A172 (cell line): ENCODE results near the gene L3MBTL1. TPM values are rescaled to one million over a fixed set of nuclear protein-coding genes. Genes with fewer than 3 reads are reported as not detected.
A peak's percentile ranks its signal among the peaks of the same experiment; 100 is the strongest.

ENCODE experiments used
- DNase-seq: peaks from one replicate; pipeline ENCODE4 v3.0.0-alpha.2; 2015; ENCODE audit warnings: low spot score
- total RNA-seq: library from RNA; depleted of rRNA; stranded (reverse); fragments of >200 nt; shearing (Covaris generic); gene quantifications from 2 replicates; pipeline ENCODE4 v1.2.3, GENCODE V29; 2014; rRNA removed

The L3MBTL1 gene
- total RNA-seq, 1 experiment from 2014 or later = 5.0 TPM

DNA sequence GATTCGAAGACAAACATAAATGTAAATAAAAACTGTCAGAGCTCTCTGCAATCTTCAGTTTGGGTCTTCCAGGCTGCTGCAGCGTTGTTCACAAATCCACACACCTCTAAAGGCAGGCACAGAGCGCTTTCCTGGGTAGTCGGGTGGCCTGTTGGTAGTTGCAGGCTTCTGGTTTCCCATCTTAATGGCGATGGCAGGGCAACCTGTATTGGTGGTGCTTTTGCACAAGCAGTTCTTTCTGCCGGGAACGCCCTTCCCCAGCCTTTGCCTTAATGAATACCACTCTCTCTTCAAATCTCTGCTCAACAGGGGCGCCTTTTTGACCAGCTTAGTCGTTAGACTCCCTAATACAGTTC, 82.5 kb downstream of the L3MBTL1 start:
- DNase-seq = peak; percentile 17

DNA sequence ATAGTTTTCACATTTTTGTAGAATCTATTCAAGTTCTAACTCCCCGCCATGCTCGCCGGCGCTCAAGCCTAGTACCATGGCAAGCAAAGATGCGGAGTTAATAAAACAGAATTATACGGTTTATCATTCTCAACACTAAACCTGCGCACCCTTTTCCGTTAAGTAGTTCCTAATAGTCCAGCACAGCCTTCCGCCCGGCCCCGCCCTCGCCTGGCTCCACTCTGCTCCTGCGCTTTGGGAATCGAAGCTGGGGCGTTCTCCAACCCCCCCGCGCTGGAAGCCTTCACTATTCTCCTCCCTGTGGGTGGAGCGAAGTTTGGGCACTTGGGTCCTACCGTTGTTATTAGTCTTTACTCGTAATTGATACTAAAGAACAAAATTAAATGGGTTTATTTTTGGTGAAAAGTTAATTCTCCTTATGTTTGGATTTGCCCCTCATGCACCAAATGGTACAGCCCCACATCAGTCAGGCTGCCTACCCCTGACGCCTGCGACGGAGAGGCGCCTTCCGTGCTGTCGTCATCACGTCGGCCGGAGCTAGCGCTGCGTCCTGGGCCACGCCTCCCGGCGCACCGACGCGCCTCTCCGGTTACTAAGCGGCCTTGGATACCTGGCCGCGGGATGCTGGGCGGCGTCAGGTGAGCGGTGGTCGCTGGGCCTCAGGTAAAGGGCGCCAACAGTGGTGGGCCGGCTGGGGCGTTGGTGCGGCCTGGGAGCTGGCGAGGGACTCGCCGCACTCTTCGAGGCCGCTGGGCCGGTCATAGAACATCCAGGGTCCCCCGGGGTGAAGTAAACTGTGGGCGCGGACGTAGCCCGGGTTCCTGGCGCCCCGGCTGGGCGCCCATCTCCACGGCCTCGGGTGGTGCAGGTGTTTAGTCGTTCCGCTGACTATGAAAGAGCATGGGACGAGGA, 83.2 kb downstream of the L3MBTL1 start, which contains the start of gene IFT52:
IFT52 (plus strand) TSS at position 546 of the 912 bp plus-strand sequence. CDS start 3,762 bp downstream, outside the sequence.
- peak; percentile 86 for DNase-seq

Other genes starting within 250 kb of the L3MBTL1 start
- gene SRSF6, start 49.8 kb upstream of the L3MBTL1 start, total RNA-seq = 50.6 and 60.8 TPM in 2 replicates
- gene SGK2, start 51.3 kb downstream of the L3MBTL1 start, total RNA-seq = not detected in 2 replicates
- gene IFT52, start 83.2 kb downstream of the L3MBTL1 start, total RNA-seq = 43.6 and 53.6 TPM in 2 replicates
- 77.7 and 80.8 TPM in 2 replicates for gene MYBL2, start 159.4 kb downstream of the L3MBTL1 start, total RNA-seq
- not detected in 2 replicates for gene GTSF1L, start 219.3 kb downstream of the L3MBTL1 start, total RNA-seq